CD4-positive, alpha-beta T cell treated with Interleukin-12 subunit alpha and Interleukin-12 subunit beta, for 1 hour (primary cell): ENCODE results near the gene GLIPR1L2.
A peak's percentile ranks its signal among the peaks of the same experiment; 100 is the strongest.

ENCODE experiments used
- DNase-seq: peaks from one replicate; pipeline ENCODE4 v3.0.0-alpha.2; 2020

GLIPR1L2 gene

GRCh38 chr12:75390899-75391538, at the start of gene GLIPR1L2:
Gene GLIPR1L2 (plus strand): TSS chr12:75391089. CDS start chr12:75391117, 28 bp downstream.
- peak; percentile 94 for DNase-seq

- DNase-seq = no peak
These were observed 49.0 kb upstream of the GLIPR1L2 start for GRCh38 chr12:75341873-75342272.

GRCh38 chr12:75345531-75345930, 45.4 kb upstream of the GLIPR1L2 start:
- no peak for DNase-seq

- DNase-seq = peak; percentile 16
These were observed 44.7 kb upstream of the GLIPR1L2 start for GRCh38 chr12:75346215-75346614.

- no peak for DNase-seq
These were observed 40.9 kb upstream of the GLIPR1L2 start for GRCh38 chr12:75349946-75350345.

GRCh38 chr12:75350413-75350812, 40.5 kb upstream of the GLIPR1L2 start:
- no peak for DNase-seq

GRCh38 chr12:75354011-75354410, 36.9 kb upstream of the GLIPR1L2 start:
- DNase-seq = no peak

GRCh38 chr12:75360920-75361319, 30.0 kb upstream of the GLIPR1L2 start:
- peak; percentile 6 for DNase-seq

- DNase-seq = no peak
These were observed 29.5 kb upstream of the GLIPR1L2 start for GRCh38 chr12:75361408-75361807.

- no peak for DNase-seq
These were observed 26.0 kb upstream of the GLIPR1L2 start for GRCh38 chr12:75364919-75365318.

GRCh38 chr12:75366629-75367028, 24.3 kb upstream of the GLIPR1L2 start:
- DNase-seq = no peak

GRCh38 chr12:75374971-75375370, 15.9 kb upstream of the GLIPR1L2 start:
- DNase-seq = no peak

- DNase-seq = no peak
These were observed 12.5 kb upstream of the GLIPR1L2 start for GRCh38 chr12:75378354-75378753.

GRCh38 chr12:75389061-75389460, 1.8 kb upstream of the GLIPR1L2 start:
- no peak for DNase-seq

- DNase-seq = no peak
These were observed 1.2 kb upstream of the GLIPR1L2 start for GRCh38 chr12:75389706-75390105.

GRCh38 chr12:75390156-75390898, 562 bp upstream of the GLIPR1L2 start:
- DNase-seq = no peak

- no peak for DNase-seq
These were observed 13.3 kb downstream of the GLIPR1L2 start for GRCh38 chr12:75404231-75404630.

- DNase-seq = no peak
These were observed 16.8 kb downstream of the GLIPR1L2 start for GRCh38 chr12:75407683-75408082.

- DNase-seq = no peak
These were observed 18.9 kb downstream of the GLIPR1L2 start for GRCh38 chr12:75409830-75410229.

- no peak for DNase-seq
These were observed 23.8 kb downstream of the GLIPR1L2 start for GRCh38 chr12:75414671-75415070.

- DNase-seq = no peak
These were observed 29.0 kb downstream of the GLIPR1L2 start for GRCh38 chr12:75419841-75420240.

GRCh38 chr12:75427491-75427890, 36.6 kb downstream of the GLIPR1L2 start:
- DNase-seq = no peak

- no peak for DNase-seq
These were observed 37.9 kb downstream of the GLIPR1L2 start for GRCh38 chr12:75428767-75429166.

- DNase-seq = no peak
These were observed 42.0 kb downstream of the GLIPR1L2 start for GRCh38 chr12:75432924-75433323.

GRCh38 chr12:75437564-75437963, 46.7 kb downstream of the GLIPR1L2 start:
- peak; percentile 67 for DNase-seq
